ENCODE measurements around the gene ITIH5. TPM values are rescaled to one million over a fixed set of nuclear protein-coding genes. Genes with fewer than 3 reads are reported as not detected.
A peak's percentile ranks its signal among the peaks of the same experiment; 100 is the strongest.

ITIH5 gene
- total and polyA plus RNA-seq, 7 donors = 0.60 to 126 (median 48.2) TPM

GRCh38 chr10:7704071-7705016 is 37.6 kb upstream of the ITIH5 start:
- H3K36me3 ChIP-seq = no peaks in the 10 kb centered on the region
- intact Hi-C loops (cut with DNase I) = no loop called here
- H3K9me3 ChIP-seq = no peaks in the 10 kb centered on the region
- H3K27ac ChIP-seq = peak overlapping the region in 1 of 4 donors; percentile 10
- TF ChIP-seq POLR2A (IDR thresholded peaks at IDR 0.05) (no peak), POLR2AphosphoS5 (IDR thresholded peaks at IDR 0.05) (no peak), CTCF (IDR thresholded peaks at IDR 0.05) (no peak), EP300 (IDR thresholded peaks at IDR 0.05) (no peak)
- 77 to 81% methylated on average over 8 of the region's 8 CpGs for WGBS, 2 donors
- no peaks in the 10 kb centered on the region for H3K27me3 ChIP-seq
- DNase-seq = no peak
- no peak overlapping the region for H3K4me3 ChIP-seq
- peaks cover 0 to 13% (median 0%) of the 10 kb centered on the region in 4 donors for H3K4me1 ChIP-seq

GRCh38 chr10:7703140-7703539 is 36.4 kb upstream of the ITIH5 start, which contains the start of gene ITIH2:
Gene ITIH2, plus strand, starts transcription at chr10:7703316. Its CDS starts 119 bp downstream, at chr10:7703435.
- intact Hi-C loops (cut with DNase I) = no loop called here
- no peaks in the 10 kb centered on the region for H3K27me3 ChIP-seq
- peaks cover 0 to 13% (median under 1%) of the 10 kb centered on the region in 4 donors for H3K4me1 ChIP-seq
- H3K36me3 ChIP-seq = no peaks in the 10 kb centered on the region
- no peak for DNase-seq
- H3K9me3 ChIP-seq = no peaks in the 10 kb centered on the region
- H3K4me3 ChIP-seq = no peak within 1 kb of the TSS
- H3K27ac ChIP-seq = peak within 1 kb of the TSS in 1 of 4 donors; percentile 10
- TF ChIP-seq POLR2AphosphoS5 (IDR thresholded peaks at IDR 0.05) = no peak
- no peak for TF ChIP-seq POLR2A (IDR thresholded peaks at IDR 0.05)
- no peak for TF ChIP-seq EP300 (IDR thresholded peaks at IDR 0.05)
- TF ChIP-seq CTCF (IDR thresholded peaks at IDR 0.05) = no peak
- WGBS, 2 donors = 40 to 67% methylated on average over 4 of the region's 4 CpGs

- Histone ChIP-seq H3K4me3 (no peak overlapping the region), H3K27me3 (no peaks in the 10 kb centered on the region), H3K27ac (no peak overlapping the region), H3K4me1 (peaks cover 0 to 19% (median 6%) of the 10 kb centered on the region in 4 donors), H3K36me3 (no peaks in the 10 kb centered on the region), H3K9me3 (no peaks in the 10 kb centered on the region)
- WGBS, 2 donors = 85 to 89% methylated on average over 4 of the region's 4 CpGs
- no peak for DNase-seq
- TF ChIP-seq POLR2A (IDR thresholded peaks at IDR 0.05) = no peak
- no peak for TF ChIP-seq CTCF (IDR thresholded peaks at IDR 0.05)
- TF ChIP-seq EP300 (IDR thresholded peaks at IDR 0.05) = no peak
- no peak for TF ChIP-seq POLR2AphosphoS5 (IDR thresholded peaks at IDR 0.05)
- intact Hi-C loops (cut with DNase I) = no loop called here
Measured at GRCh38 chr10:7702288-7702812, 35.6 kb upstream of the ITIH5 start.

GRCh38 chr10:7701158-7701742 is 34.5 kb upstream of the ITIH5 start:
- TF ChIP-seq EP300 (IDR thresholded peaks at IDR 0.05) (no peak), POLR2A (IDR thresholded peaks at IDR 0.05) (no peak), CTCF (IDR thresholded peaks at IDR 0.05) (no peak), POLR2AphosphoS5 (IDR thresholded peaks at IDR 0.05) (no peak)
- Histone ChIP-seq H3K4me1 (peaks cover 0 to 30% (median 17%) of the 10 kb centered on the region in 4 donors), H3K27me3 (no peaks in the 10 kb centered on the region), H3K36me3 (no peaks in the 10 kb centered on the region), H3K4me3 (no peak overlapping the region), H3K9me3 (no peaks in the 10 kb centered on the region), H3K27ac (no peak overlapping the region)
- 80 to 91% methylated on average over 8 of the region's 8 CpGs for WGBS, 2 donors
- intact Hi-C loops (cut with DNase I) = no loop called here
- DNase-seq = no peak
